Measurements from ENCODE around the gene CPED1.
"Not testable (repeated sequence)": the region's sequence is repeated elsewhere in the genome, so short reads cannot be mapped to it uniquely, and the experiment has no call there.

Gene CPED1

GRCh38 chr7:121244120-121244870, 255.8 kb downstream of the CPED1 start:
- no peak for TF ChIP-seq CTCF (conservative IDR thresholded peaks at IDR 0.05; ENCODE audit: low read length)
- H3K4me3 ChIP-seq (ENCODE audit: low read length), result no peak overlapping the region
- peak; percentile 25 for DNase-seq (ENCODE audit: low read depth)

GRCh38 chr7:121251367-121251766, 262.9 kb downstream of the CPED1 start:
- DNase-seq (ENCODE audit: low read depth); H3K4me3 ChIP-seq (ENCODE audit: low read length): not testable (repeated sequence)

- not testable (repeated sequence) for H3K4me3 ChIP-seq (ENCODE audit: low read length)
Measured at GRCh38 chr7:121252523-121253235, 264.2 kb downstream of the CPED1 start.

GRCh38 chr7:121259826-121260225, 271.3 kb downstream of the CPED1 start:
- TF ChIP-seq CTCF (conservative IDR thresholded peaks at IDR 0.05; ENCODE audit: low read length), result no peak
- no peak overlapping the region for H3K4me3 ChIP-seq (ENCODE audit: low read length)
- no peak for DNase-seq (ENCODE audit: low read depth)

More at GRCh38 chr7:121252523-121253235, 264.2 kb downstream of the CPED1 start:
- not testable (repeated sequence) for DNase-seq (ENCODE audit: low read depth)

GRCh38 chr7:121261207-121261884, 272.8 kb downstream of the CPED1 start:
- no peak for TF ChIP-seq CTCF (conservative IDR thresholded peaks at IDR 0.05; ENCODE audit: low read length)
- no peak overlapping the region for H3K4me3 ChIP-seq (ENCODE audit: low read length)
- no peak for DNase-seq (ENCODE audit: low read depth)

- no peak for TF ChIP-seq CTCF (conservative IDR thresholded peaks at IDR 0.05; ENCODE audit: low read length)
- H3K4me3 ChIP-seq (ENCODE audit: low read length), result no peak overlapping the region
- peak; percentile 15 for DNase-seq (ENCODE audit: low read depth)
Measured at GRCh38 chr7:121262221-121262620, 273.7 kb downstream of the CPED1 start.

- H3K4me3 ChIP-seq (ENCODE audit: low read length), result no peak overlapping the region
- no peak for DNase-seq (ENCODE audit: low read depth)
- no peak for TF ChIP-seq CTCF (conservative IDR thresholded peaks at IDR 0.05; ENCODE audit: low read length)
Measured at GRCh38 chr7:121262969-121263368, 274.5 kb downstream of the CPED1 start.

Data from AG10803 (cell line).